GM23338 (cell line): ENCODE measurements around the gene LASP1NB.
"Not testable (repeated sequence)": the region's sequence is repeated elsewhere in the genome, so short reads cannot be mapped to it uniquely, and the experiment has no call there.

Experiments
- CREB1 ChIP-seq: fragments of 250-450 bp; sonication (Bioruptor Pico); IDR thresholded peaks from 2 replicates; pipeline ENCODE4 v1.5.0; 2020; ENCODE audit warnings: low read depth, mild to moderate bottlenecking, moderate library complexity
- EZH2 ChIP-seq: fragments of 200-600 bp; sonication (generic); IDR thresholded peaks from one replicate; pipeline ENCODE4 v1.8.0; 2017; ENCODE audit warnings: antibody characterized with exemption, mild to moderate bottlenecking, low read depth; ENCODE audit not compliant: unreplicated experiment
- EZH2phosphoT487 ChIP-seq: fragments of 200-600 bp; sonication (generic); IDR thresholded peaks from one replicate; pipeline ENCODE4 v1.8.1; 2018; ENCODE audit warnings: antibody characterized with exemption; ENCODE audit not compliant: unreplicated experiment
- JUNB ChIP-seq: IDR thresholded peaks from one replicate; pipeline ENCODE4 v1.6.1; 2016; ENCODE audit warnings: antibody characterized with exemption; ENCODE audit not compliant: unreplicated experiment
- NANOG ChIP-seq: IDR thresholded peaks from 2 replicates; pipeline ENCODE4 v1.6.1; 2016; ENCODE audit warnings: antibody characterized with exemption, borderline replicate concordance
- POLR2AphosphoS5 ChIP-seq: IDR thresholded peaks from 2 replicates; pipeline ENCODE4 v1.6.1; 2016; ENCODE audit warnings: antibody characterized with exemption, low read depth
- ZNF114 ChIP-seq: fragments of 250-450 bp; sonication (Bioruptor Pico); IDR thresholded peaks from 2 replicates; pipeline ENCODE4 v1.5.0; 2020; ENCODE audit warnings: mild to moderate bottlenecking, moderate library complexity
- ZNF331 ChIP-seq: fragments of 250-450 bp; sonication (Bioruptor Pico); IDR thresholded peaks from 2 replicates; pipeline ENCODE4 v1.5.0; 2020; ENCODE audit warnings: low read depth, mild to moderate bottlenecking, moderate library complexity
- TF ChIP-seq, protein P1 (sequence below), 2 experiments: fragments of 200-600 bp in 1 of 2; sonication (generic) in 1 of 2; conservative IDR thresholded peaks; 2 replicates each; pipeline versions ENCODE4 v1.5.1 to v1.6.1; 2016 to 2017; ENCODE audit warnings: antibody characterized with exemption in 2 of 2, low read depth in 2 of 2, mild to moderate bottlenecking in 2 of 2, moderate library complexity in 1 of 2
- TF ChIP-seq, protein P2 (sequence below): IDR thresholded peaks from one replicate; pipeline ENCODE4 v1.6.1; 2018; ENCODE audit warnings: antibody characterized with exemption; ENCODE audit not compliant: unreplicated experiment

DNA sequence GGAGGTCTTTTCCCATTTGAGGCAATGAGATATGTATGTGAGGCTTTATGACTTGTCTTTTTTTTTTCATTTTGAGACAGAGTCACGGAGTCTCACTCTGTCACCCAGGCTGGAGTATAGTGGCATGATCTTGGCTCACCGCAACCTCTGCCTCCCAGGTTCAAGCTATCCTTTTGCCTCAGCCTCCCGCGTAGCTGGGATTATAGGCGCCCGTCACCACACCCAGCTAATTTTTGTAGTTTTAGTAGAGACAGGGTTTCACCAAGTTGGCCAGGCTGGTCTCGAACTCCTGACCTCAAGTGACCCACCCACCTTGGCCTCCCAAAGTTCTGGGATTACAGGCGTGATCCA, 13.7 kb upstream of the LASP1NB start:
- not testable (repeated sequence) for TF ChIP-seq POLR2AphosphoS5; EZH2; JUNB; NANOG; ZNF114 (CRISPR knock-in tag); CREB1 (CRISPR knock-in tag); ZNF331 (CRISPR knock-in tag); EZH2phosphoT487
- TF ChIP-seq, protein P1, sequence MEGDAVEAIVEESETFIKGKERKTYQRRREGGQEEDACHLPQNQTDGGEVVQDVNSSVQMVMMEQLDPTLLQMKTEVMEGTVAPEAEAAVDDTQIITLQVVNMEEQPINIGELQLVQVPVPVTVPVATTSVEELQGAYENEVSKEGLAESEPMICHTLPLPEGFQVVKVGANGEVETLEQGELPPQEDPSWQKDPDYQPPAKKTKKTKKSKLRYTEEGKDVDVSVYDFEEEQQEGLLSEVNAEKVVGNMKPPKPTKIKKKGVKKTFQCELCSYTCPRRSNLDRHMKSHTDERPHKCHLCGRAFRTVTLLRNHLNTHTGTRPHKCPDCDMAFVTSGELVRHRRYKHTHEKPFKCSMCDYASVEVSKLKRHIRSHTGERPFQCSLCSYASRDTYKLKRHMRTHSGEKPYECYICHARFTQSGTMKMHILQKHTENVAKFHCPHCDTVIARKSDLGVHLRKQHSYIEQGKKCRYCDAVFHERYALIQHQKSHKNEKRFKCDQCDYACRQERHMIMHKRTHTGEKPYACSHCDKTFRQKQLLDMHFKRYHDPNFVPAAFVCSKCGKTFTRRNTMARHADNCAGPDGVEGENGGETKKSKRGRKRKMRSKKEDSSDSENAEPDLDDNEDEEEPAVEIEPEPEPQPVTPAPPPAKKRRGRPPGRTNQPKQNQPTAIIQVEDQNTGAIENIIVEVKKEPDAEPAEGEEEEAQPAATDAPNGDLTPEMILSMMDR (conservative IDR thresholded peaks at IDR 0.05; ENCODE audit: low read depth in 2 of 2): not testable (repeated sequence)
- TF ChIP-seq, protein P2, sequence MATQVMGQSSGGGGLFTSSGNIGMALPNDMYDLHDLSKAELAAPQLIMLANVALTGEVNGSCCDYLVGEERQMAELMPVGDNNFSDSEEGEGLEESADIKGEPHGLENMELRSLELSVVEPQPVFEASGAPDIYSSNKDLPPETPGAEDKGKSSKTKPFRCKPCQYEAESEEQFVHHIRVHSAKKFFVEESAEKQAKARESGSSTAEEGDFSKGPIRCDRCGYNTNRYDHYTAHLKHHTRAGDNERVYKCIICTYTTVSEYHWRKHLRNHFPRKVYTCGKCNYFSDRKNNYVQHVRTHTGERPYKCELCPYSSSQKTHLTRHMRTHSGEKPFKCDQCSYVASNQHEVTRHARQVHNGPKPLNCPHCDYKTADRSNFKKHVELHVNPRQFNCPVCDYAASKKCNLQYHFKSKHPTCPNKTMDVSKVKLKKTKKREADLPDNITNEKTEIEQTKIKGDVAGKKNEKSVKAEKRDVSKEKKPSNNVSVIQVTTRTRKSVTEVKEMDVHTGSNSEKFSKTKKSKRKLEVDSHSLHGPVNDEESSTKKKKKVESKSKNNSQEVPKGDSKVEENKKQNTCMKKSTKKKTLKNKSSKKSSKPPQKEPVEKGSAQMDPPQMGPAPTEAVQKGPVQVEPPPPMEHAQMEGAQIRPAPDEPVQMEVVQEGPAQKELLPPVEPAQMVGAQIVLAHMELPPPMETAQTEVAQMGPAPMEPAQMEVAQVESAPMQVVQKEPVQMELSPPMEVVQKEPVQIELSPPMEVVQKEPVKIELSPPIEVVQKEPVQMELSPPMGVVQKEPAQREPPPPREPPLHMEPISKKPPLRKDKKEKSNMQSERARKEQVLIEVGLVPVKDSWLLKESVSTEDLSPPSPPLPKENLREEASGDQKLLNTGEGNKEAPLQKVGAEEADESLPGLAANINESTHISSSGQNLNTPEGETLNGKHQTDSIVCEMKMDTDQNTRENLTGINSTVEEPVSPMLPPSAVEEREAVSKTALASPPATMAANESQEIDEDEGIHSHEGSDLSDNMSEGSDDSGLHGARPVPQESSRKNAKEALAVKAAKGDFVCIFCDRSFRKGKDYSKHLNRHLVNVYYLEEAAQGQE: not testable (repeated sequence)
